GM23338 (cell line): ENCODE results near the gene ITPR2. TPM values are rescaled to one million over a fixed set of nuclear protein-coding genes. Genes with fewer than 3 reads are reported as not detected.

Experiments
- ATAC-seq: fragments of 200-7000 bp; cut with Tn5 transposase; 3 replicates; pipeline ENCODE4 v1.9.1; 2020
- DNase-seq: peaks from one replicate; pipeline ENCODE4 v3.0.0-alpha.2; 2015; ENCODE audit warnings: low spot score
- H2AFZ ChIP-seq: fragments of 200-600 bp; sonication (generic); 2 replicates; pipeline ENCODE4 v1.8.0; 2016; ENCODE audit warnings: antibody characterized with exemption, mild to moderate bottlenecking, moderate library complexity
- H3F3A ChIP-seq: fragments of 200-600 bp; sonication (generic); replicated peaks from 2 replicates; pipeline ENCODE4 v1.8.0; 2017; ENCODE audit warnings: antibody characterized with exemption, mixed run types, low read depth
- H3K27ac ChIP-seq: fragments of 200-600 bp; sonication (generic); 2 replicates; pipeline ENCODE4 v1.6.1; 2016; ENCODE audit warnings: low read depth
- H3K27me3 ChIP-seq: fragments of 200-600 bp; sonication (generic); 2 replicates; pipeline ENCODE4 v1.8.0; 2016; ENCODE audit warnings: mild to moderate bottlenecking, mixed run types, moderate library complexity; ENCODE audit not compliant: insufficient read depth
- H3K36me3 ChIP-seq: fragments of 200-600 bp; sonication (generic); 2 replicates; pipeline ENCODE4 v1.8.0; 2016; ENCODE audit warnings: mild to moderate bottlenecking; ENCODE audit not compliant: insufficient read depth
- H3K4me1 ChIP-seq: fragments of 200-600 bp; sonication (generic); 2 replicates; pipeline ENCODE4 v1.8.0; 2016; ENCODE audit warnings: mild to moderate bottlenecking, moderate library complexity; ENCODE audit not compliant: insufficient read depth
- H3K4me2 ChIP-seq: fragments of 200-600 bp; sonication (generic); 2 replicates; pipeline ENCODE4 v1.7.1; 2017; ENCODE audit warnings: mixed run types
- H3K4me3 ChIP-seq: fragments of 200-600 bp; sonication (generic); 2 replicates; pipeline ENCODE4 v1.6.1; 2016; ENCODE audit warnings: mixed run types
- H3K79me2 ChIP-seq: fragments of 200-600 bp; sonication (generic); replicated peaks from 2 replicates; pipeline ENCODE4 v1.8.0; 2017; ENCODE audit warnings: mild to moderate bottlenecking; ENCODE audit not compliant: insufficient read depth
- H3K9me2 ChIP-seq: fragments of 200-600 bp; sonication (generic); 2 replicates; pipeline ENCODE4 v1.8.0; 2017; ENCODE audit not compliant: insufficient read depth
- H4K20me1 ChIP-seq: fragments of 200-600 bp; sonication (generic); replicated peaks from 2 replicates; pipeline ENCODE4 v1.8.0; 2017; ENCODE audit warnings: mild to moderate bottlenecking; ENCODE audit not compliant: insufficient read depth
- H3K27ac Mint-ChIP-seq: 2 replicates; pipeline ENCODE4 v1.8.0; 2020; ENCODE audit warnings: inconsistent platforms, mild to moderate bottlenecking, moderate library complexity, mixed read lengths
- H3K27me3 Mint-ChIP-seq: 3 replicates; pipeline ENCODE4 v1.8.0; 2022; ENCODE audit warnings: low read depth, mild to moderate bottlenecking, moderate library complexity, mixed read lengths, inconsistent platforms; ENCODE audit not compliant: insufficient read depth, poor library complexity
- H3K36me3 Mint-ChIP-seq: 3 replicates; pipeline ENCODE4 v1.8.0; 2021; ENCODE audit warnings: low read depth, mild to moderate bottlenecking, inconsistent platforms, moderate library complexity, mixed read lengths
- H3K4me1 Mint-ChIP-seq: 3 replicates; pipeline ENCODE4 v1.8.0; 2020; ENCODE audit warnings: mild to moderate bottlenecking, inconsistent platforms, mixed read lengths
- H3K4me3 Mint-ChIP-seq: 3 replicates; pipeline ENCODE4 v1.8.0; 2021; ENCODE audit warnings: moderate library complexity, mild to moderate bottlenecking, inconsistent platforms, mixed read lengths
- H3K9me3 Mint-ChIP-seq: 3 replicates; pipeline ENCODE4 v1.8.0; 2020; ENCODE audit warnings: moderate library complexity, mild to moderate bottlenecking, inconsistent platforms, mixed read lengths
- EZH2 ChIP-seq: fragments of 200-600 bp; sonication (generic); IDR thresholded peaks from one replicate; pipeline ENCODE4 v1.8.0; 2017; ENCODE audit warnings: antibody characterized with exemption, mild to moderate bottlenecking, low read depth; ENCODE audit not compliant: unreplicated experiment
- EZH2phosphoT487 ChIP-seq: fragments of 200-600 bp; sonication (generic); IDR thresholded peaks from one replicate; pipeline ENCODE4 v1.8.1; 2018; ENCODE audit warnings: antibody characterized with exemption; ENCODE audit not compliant: unreplicated experiment
- JUNB ChIP-seq: IDR thresholded peaks from one replicate; pipeline ENCODE4 v1.6.1; 2016; ENCODE audit warnings: antibody characterized with exemption; ENCODE audit not compliant: unreplicated experiment
- NANOG ChIP-seq: IDR thresholded peaks from 2 replicates; pipeline ENCODE4 v1.6.1; 2016; ENCODE audit warnings: antibody characterized with exemption, borderline replicate concordance
- ZNF114 ChIP-seq: fragments of 250-450 bp; sonication (Bioruptor Pico); IDR thresholded peaks from 2 replicates; pipeline ENCODE4 v1.5.0; 2020; ENCODE audit warnings: mild to moderate bottlenecking, moderate library complexity
- ZNF331 ChIP-seq: fragments of 250-450 bp; sonication (Bioruptor Pico); IDR thresholded peaks from 2 replicates; pipeline ENCODE4 v1.5.0; 2020; ENCODE audit warnings: low read depth, mild to moderate bottlenecking, moderate library complexity
- ZNF462 ChIP-seq: fragments of 250-450 bp; sonication (Bioruptor Pico); IDR thresholded peaks from 2 replicates; pipeline ENCODE4 v1.5.0; 2020; ENCODE audit warnings: mild to moderate bottlenecking, moderate library complexity
- polyA plus RNA-seq: library from polyadenylated mRNA; unstranded; fragments of >200 nt; fragmentation: Nextera tagmentation; extraction: Ambion mirVana; gene quantifications from 2 replicates; pipeline ENCODE4 v1.2.1, GENCODE V29; 2016
- total RNA-seq: library from RNA; depleted of rRNA; stranded (reverse); fragments of >200 nt; shearing (Covaris generic); gene quantifications from 2 replicates; pipeline ENCODE4 v1.2.3, GENCODE V29; 2014

Gene ITPR2
- total and polyA plus RNA-seq, 2 experiments from 2014 or later, result 44.5 to 65.2 TPM

GRCh38 chr12:26798640-26799039, 34.4 kb downstream of the ITPR2 start:
- Histone ChIP-seq H3K4me2 (no peak overlapping the region), H2AFZ (no peak overlapping the region), H4K20me1 (peaks cover 16% of the 10 kb centered on the region), H3K36me3 (no peaks in the 10 kb centered on the region), H3K79me2 (peaks cover 75% of the 10 kb centered on the region), H3K4me3 (no peak overlapping the region), H3K4me1 (0 out of 2 replicates have a peak, but pooled peaks cover 6% of the 10 kb centered on the region), H3F3A (no peaks in the 10 kb centered on the region), H3K27ac (no peak overlapping the region), H3K27me3 (no peaks in the 10 kb centered on the region), H3K9me2 (no peaks in the 10 kb centered on the region)
- Mint-ChIP-seq H3K4me3 (no peak overlapping the region), H3K27me3 (peaks cover 2% of the 10 kb centered on the region), H3K27ac (no peak overlapping the region), H3K36me3 (peaks cover 9% of the 10 kb centered on the region; the same call in 2 of the 3 replicates), H3K4me1 (peaks cover 12% of the 10 kb centered on the region; the same call in 2 of the 3 replicates), H3K9me3 (no peaks in the 10 kb centered on the region)
- TF ChIP-seq ZNF462 (CRISPR knock-in tag), result no peak
- TF ChIP-seq ZNF331 (CRISPR knock-in tag), result no peak
- TF ChIP-seq EZH2, result no peak
- no peak for TF ChIP-seq JUNB
- TF ChIP-seq EZH2phosphoT487, result no peak
- TF ChIP-seq NANOG, result no peak
- no peak for TF ChIP-seq ZNF114
- DNase-seq (no peak), ATAC-seq (no peak)
